Fibroblast of lung (primary cell): ENCODE measurements around the gene USH1G. TPM values are rescaled to one million over a fixed set of nuclear protein-coding genes. Genes with fewer than 3 reads are reported as not detected.
A peak's percentile ranks its signal among the peaks of the same experiment; 100 is the strongest.

Source experiments
- DNase-seq, 2 donors: peaks; one replicate each; pipeline versions ENCODE4 v3.0.0 to v3.0.0-alpha.2; 2010; ENCODE audit warnings: low read depth in 2 of 2
- H2AFZ ChIP-seq: 2 replicates; pipeline ENCODE4 v1.5.1; 2012; ENCODE audit warnings: low read length, control low read depth, inconsistent platforms
- H3K27ac ChIP-seq: 2 replicates; pipeline ENCODE4 v1.5.1; 2011; ENCODE audit warnings: low read length, control low read depth; ENCODE audit not compliant: insufficient read depth
- H3K27me3 ChIP-seq: 2 replicates; pipeline ENCODE4 v1.5.1; 2011; ENCODE audit warnings: mild to moderate bottlenecking, low read length; ENCODE audit not compliant: control insufficient read depth, insufficient read depth
- H3K36me3 ChIP-seq: 2 replicates; pipeline ENCODE4 v1.5.1; 2011; ENCODE audit warnings: low read length; ENCODE audit not compliant: control insufficient read depth, insufficient read depth
- H3K4me1 ChIP-seq: 2 replicates; pipeline ENCODE4 v1.5.1; 2011; ENCODE audit warnings: low read length; ENCODE audit not compliant: control insufficient read depth, insufficient read depth; ENCODE audit errors: extremely low read depth
- H3K4me2 ChIP-seq: 2 replicates; pipeline ENCODE4 v1.5.1; 2011; ENCODE audit warnings: low read length, control low read depth; ENCODE audit not compliant: insufficient read depth; ENCODE audit errors: extremely low read depth
- H3K4me3 ChIP-seq, 4 experiments: fragments of 200-600 bp in 1 of 4; sonication (generic) in 1 of 4; replicated peaks in 1 of 4; 2 replicates each; pipeline ENCODE4 v1.5.1; 2011 to 2016; ENCODE audit warnings: low read length in 4 of 4, low read depth in 3 of 4, mild to moderate bottlenecking in 3 of 4, control low read depth in 2 of 4, inconsistent platforms in 1 of 4, mixed read lengths in 1 of 4; ENCODE audit not compliant: insufficient read depth in 1 of 4; ENCODE audit errors: control extremely low read depth in 1 of 4
- H3K79me2 ChIP-seq: 2 replicates; pipeline ENCODE4 v1.5.1; 2012; ENCODE audit warnings: mild to moderate bottlenecking, low read length, inconsistent platforms; ENCODE audit not compliant: control insufficient read depth, insufficient read depth
- H3K9ac ChIP-seq: 2 replicates; pipeline ENCODE4 v1.5.1; 2011; ENCODE audit warnings: mild to moderate bottlenecking, low read length, control low read depth; ENCODE audit not compliant: insufficient read depth
- H3K9me3 ChIP-seq: 2 replicates; pipeline ENCODE4 v1.5.1; 2012; ENCODE audit warnings: low read depth, low read length; ENCODE audit not compliant: control insufficient read depth, insufficient read depth
- H4K20me1 ChIP-seq: 2 replicates; pipeline ENCODE4 v1.5.1; 2011; ENCODE audit warnings: low read length; ENCODE audit not compliant: control insufficient read depth, insufficient read depth; ENCODE audit errors: extremely low read depth
- CTCF ChIP-seq, 2 donors: IDR thresholded peaks in 1 of 2; conservative IDR thresholded peaks in 1 of 2; 1 replicate in 1 of 2; 2 replicates in 1 of 2; pipeline ENCODE4 v1.5.1; 2011 to 2012; ENCODE audit warnings: low read length in 2 of 2, control low read depth in 1 of 2, inconsistent platforms in 1 of 2, low read depth in 1 of 2, mild to moderate bottlenecking in 1 of 2
- EZH2 ChIP-seq: IDR thresholded peaks from 2 replicates; pipeline ENCODE4 v1.5.1; 2012; ENCODE audit warnings: low read length, control low read depth, mild to moderate bottlenecking; ENCODE audit errors: missing control alignments
- polyA plus RNA-seq, 2 donors: library from polyadenylated mRNA; depleted of rRNA in 1 of 2; stranded (reverse) in 1 of 2; unstranded in 1 of 2; fragments of >200 nt; gene quantifications; 2 replicates each; pipeline ENCODE4 v1.2.1, GENCODE V29; 2011 to 2012; ENCODE audit warnings: missing spikeins in 1 of 2
- total RNA-seq: library from RNA; depleted of rRNA; stranded (reverse); fragments of >200 nt; gene quantifications from 2 replicates; pipeline ENCODE4 v1.2.1, GENCODE V29; 2014

The USH1G gene
- total and polyA plus RNA-seq, 2 donors (not counting 1 experiment from before 2014, with no cell fraction given): not detected

- H3K36me3 ChIP-seq: no peaks in the 10 kb centered on the region
- H3K9me3 ChIP-seq: no peaks in the 10 kb centered on the region
- no peaks in the 10 kb centered on the region for H4K20me1 ChIP-seq
- no peaks in the 10 kb centered on the region for H3K79me2 ChIP-seq
- H3K4me3 ChIP-seq: no peak overlapping the region
- no peak overlapping the region for H3K9ac ChIP-seq
- no peak overlapping the region for H2AFZ ChIP-seq
- DNase-seq: no peak
- H3K4me1 ChIP-seq: no peaks in the 10 kb centered on the region
- no peak for TF ChIP-seq EZH2
- TF ChIP-seq CTCF (conservative IDR thresholded peaks at IDR 0.05 in 1 of 2, IDR thresholded peaks at IDR 0.05 in 1 of 2; ENCODE audit: low read depth in 1 of 2, low read length in 2 of 2): no peak
- no peak overlapping the region for H3K27ac ChIP-seq
- no peak overlapping the region for H3K4me2 ChIP-seq
- H3K27me3 ChIP-seq: peaks cover 20% of the 10 kb centered on the region
These were observed 34.6 kb downstream of the USH1G start for GRCh38 chr17:74888469-74888868.

DNA sequence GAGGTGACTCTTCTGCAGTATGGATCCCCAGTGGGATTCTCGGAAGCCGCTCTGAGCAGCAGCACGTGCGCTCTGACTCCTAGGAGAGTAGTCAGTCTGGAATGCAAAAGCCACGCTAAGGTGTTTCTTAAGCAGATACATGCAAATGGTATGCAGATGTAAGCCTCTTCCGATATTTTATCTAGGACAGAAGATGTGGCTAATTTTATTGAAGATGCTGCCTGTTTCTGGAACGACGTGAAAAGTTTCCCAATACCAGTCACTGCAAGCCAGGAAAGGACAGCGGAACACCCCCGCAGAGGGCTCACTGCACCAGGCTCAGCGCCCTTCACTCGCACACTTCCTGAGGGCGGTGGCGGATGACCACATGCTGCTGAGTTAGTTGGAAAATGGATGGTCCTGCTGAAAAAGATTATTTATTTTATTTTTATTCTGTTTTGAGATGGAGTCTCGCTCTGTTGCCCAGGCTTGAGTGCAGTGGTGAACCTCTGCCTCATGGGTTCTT is 39.8 kb downstream of the USH1G start:
- DNase-seq: peak in 1 of 2 donors; percentile 20
- TF ChIP-seq CTCF (conservative IDR thresholded peaks at IDR 0.05 in 1 of 2, IDR thresholded peaks at IDR 0.05 in 1 of 2; ENCODE audit: low read depth in 1 of 2, low read length in 2 of 2) (no peak), EZH2 (no peak)
- Histone ChIP-seq H3K36me3 (no peaks in the 10 kb centered on the region), H3K4me1 (no peaks in the 10 kb centered on the region), H4K20me1 (no peaks in the 10 kb centered on the region), H3K4me2 (no peak overlapping the region), H3K4me3 (no peak overlapping the region), H3K9me3 (no peaks in the 10 kb centered on the region), H3K9ac (no peak overlapping the region), H3K27me3 (peaks cover 14% of the 10 kb centered on the region), H2AFZ (no peak overlapping the region), H3K27ac (no peak overlapping the region), H3K79me2 (no peaks in the 10 kb centered on the region)

- Histone ChIP-seq H3K4me3 (no peak overlapping the region), H2AFZ (no peak overlapping the region), H3K9me3 (no peaks in the 10 kb centered on the region), H3K9ac (no peak overlapping the region), H3K4me1 (no peaks in the 10 kb centered on the region), H3K79me2 (no peaks in the 10 kb centered on the region), H3K27ac (no peak overlapping the region), H3K27me3 (peaks cover 14% of the 10 kb centered on the region), H3K4me2 (no peak overlapping the region), H4K20me1 (no peaks in the 10 kb centered on the region), H3K36me3 (no peaks in the 10 kb centered on the region)
- no peak for TF ChIP-seq EZH2
- no peak for TF ChIP-seq CTCF (conservative IDR thresholded peaks at IDR 0.05 in 1 of 2, IDR thresholded peaks at IDR 0.05 in 1 of 2; ENCODE audit: low read depth in 1 of 2, low read length in 2 of 2)
- DNase-seq: no peak
These were observed 40.4 kb downstream of the USH1G start for GRCh38 chr17:74882517-74883240.
